HG03571 (cell line): ENCODE measurements around the gene EMC9.
A peak's percentile ranks its signal among the peaks of the same experiment; 100 is the strongest.

Experiments used
- ATAC-seq: cut with Tn5 transposase; IDR thresholded peaks from one replicate; pipeline ENCODE4 v1.9.1; 2021; ENCODE audit not compliant: unreplicated experiment

Gene EMC9

DNA sequence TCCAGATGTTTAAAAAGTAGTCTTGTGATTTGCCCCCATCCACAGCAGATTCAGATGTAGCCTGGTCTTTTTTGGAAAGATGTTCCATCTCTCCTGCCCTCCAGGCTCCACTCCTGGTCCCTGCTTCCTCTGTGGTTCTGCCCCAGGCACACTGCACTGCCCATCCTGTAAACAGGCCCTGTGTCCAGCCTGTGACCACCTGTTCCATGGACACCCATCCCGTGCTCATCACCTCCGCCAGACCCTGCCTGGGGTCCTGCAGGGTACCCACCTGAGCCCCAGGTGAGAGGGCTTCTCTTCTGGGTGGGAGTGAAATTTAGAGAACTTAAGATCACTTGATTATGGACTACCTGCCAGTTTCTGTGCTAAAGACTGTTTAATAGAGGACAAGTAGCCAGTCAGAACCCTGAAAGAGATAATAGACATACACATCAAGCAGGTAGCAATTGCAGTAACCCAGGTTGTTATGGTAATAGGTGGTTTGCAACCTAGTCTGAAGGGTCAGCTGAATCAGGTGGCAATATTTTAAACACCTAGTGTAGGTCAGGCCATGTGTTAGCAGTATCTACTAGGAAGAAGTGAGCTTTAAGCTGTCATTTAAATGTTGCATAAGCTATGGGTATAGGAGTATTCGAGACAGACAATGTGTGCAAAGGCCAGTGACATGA, 8.0 kb upstream of the EMC9 start:
- ATAC-seq: no peak

GRCh38 chr14:24147761-24148428, 6.5 kb upstream of the EMC9 start:
- no peak for ATAC-seq

GRCh38 chr14:24146978-24147760, 5.8 kb upstream of the EMC9 start, which contains the start of gene RNF31:
RNF31 (plus strand) TSS chr14:24147498; CDS start chr14:24147699, 201 bp downstream.
- peak; percentile 80 for ATAC-seq

DNA sequence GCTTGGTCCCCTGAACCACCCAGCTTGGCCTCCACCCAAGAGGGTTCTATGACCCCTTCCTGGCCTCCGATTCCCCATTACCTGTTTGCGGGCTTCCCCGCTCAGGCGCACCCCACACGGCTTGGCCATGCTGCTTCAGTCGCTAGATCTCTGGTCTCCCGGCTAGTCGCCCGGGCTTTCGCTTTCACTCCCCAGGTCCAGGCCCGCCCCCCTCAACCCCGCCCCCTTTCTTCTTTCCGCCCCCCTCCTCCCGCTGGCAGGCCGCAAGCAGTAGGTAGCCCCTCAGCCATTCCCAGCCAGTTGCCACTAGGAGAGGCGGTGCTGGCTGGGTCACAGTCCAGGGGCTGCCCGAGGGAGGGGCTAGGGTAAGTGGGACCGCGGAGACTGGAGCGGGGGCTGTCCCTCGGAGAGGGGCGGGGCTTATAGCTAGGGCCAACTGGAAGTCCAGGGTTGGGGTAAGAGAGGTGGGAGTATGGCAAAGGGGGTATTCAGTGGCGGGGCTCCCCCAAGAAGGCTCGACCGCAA, 5.1 kb upstream of the EMC9 start, which contains the start of gene PSME2:
PSME2 (minus strand) TSS at position 158 of the 525 bp plus-strand sequence; CDS start at position 129, 29 bp downstream.
- ATAC-seq: peak; percentile 47

GRCh38 chr14:24145690-24146452, 4.5 kb upstream of the EMC9 start:
- no peak for ATAC-seq

- ATAC-seq: no peak
Measured at GRCh38 chr14:24145219-24145618, 3.8 kb upstream of the EMC9 start.

- no peak for ATAC-seq
Measured at GRCh38 chr14:24144451-24144850, 3.1 kb upstream of the EMC9 start.

- ATAC-seq: no peak
Measured at GRCh38 chr14:24143511-24143910, 2.1 kb upstream of the EMC9 start.

DNA sequence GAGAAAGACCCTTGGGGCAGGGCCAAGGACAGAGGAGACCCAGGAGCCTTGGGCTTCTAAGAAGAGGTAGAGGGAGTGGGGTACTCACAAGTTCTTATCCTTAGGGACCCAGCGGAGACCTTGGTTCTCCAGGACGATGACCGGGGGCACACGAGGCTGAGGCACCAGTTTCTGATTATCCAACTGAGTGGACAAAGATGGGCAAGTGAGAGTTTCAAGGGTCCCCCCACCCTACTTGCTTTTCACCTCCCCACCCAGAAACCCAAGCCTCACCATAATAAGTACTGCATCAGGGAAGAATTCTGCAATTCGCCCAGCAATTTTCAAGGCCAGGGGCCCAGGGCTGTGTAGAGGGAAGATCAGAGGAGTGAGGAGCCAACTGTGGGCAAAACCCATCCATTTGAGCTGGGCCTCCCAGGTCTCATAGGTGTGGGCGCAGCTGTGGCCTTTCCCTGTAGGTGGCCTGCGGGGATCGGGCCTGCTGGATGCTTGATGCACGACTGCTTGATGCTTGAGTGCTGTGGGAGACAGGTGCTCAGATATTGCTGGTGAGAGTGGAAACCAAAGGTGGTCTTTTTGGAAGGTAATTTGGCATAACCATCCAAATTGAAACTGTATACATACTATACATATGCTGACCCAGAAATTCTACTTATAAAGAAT, 2.0 kb downstream of the EMC9 start:
- no peak for ATAC-seq

- ATAC-seq: no peak
Measured at GRCh38 chr14:24138396-24139271, 2.8 kb downstream of the EMC9 start.

DNA sequence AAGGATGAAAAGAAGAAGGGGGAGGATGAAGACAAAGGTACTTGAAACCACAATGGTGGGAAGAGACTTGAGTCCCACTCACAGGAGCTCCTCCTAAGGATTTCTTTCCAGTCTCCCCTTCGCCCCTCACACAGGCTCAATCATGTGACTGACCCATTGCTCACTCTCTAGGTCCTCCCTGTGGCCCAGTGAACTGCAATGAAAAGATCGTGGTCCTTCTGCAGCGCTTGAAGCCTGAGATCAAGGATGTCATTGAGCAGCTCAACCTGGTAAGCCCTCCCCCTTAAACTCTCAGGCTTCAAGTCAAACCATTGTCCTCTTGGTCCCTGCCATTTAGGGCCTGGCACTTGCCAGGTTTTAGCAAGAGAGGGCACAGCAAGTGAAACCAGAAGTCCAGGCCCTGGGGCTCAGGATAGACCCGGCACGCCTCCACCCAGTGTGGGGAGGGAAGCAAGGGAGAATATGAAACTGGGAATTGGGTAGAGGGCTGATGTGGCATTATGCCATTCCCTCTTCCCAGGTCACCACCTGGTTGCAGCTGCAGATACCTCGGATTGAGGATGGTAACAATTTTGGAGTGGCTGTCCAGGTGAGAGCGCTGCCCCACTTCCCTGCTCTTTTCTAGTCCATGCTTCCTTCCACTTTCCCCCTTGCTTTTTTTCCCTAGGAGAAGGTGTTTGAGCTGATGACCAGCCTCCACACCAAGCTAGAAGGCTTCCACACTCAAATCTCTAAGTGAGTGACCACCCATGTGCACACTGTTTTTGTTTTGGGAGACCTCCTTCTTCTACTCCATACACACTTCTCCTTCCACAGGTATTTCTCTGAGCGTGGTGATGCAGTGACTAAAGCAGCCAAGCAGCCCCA, 3.6 kb downstream of the EMC9 start:
- no peak for ATAC-seq

GRCh38 chr14:24136684-24137528, 4.5 kb downstream of the EMC9 start:
- ATAC-seq: no peak

DNA sequence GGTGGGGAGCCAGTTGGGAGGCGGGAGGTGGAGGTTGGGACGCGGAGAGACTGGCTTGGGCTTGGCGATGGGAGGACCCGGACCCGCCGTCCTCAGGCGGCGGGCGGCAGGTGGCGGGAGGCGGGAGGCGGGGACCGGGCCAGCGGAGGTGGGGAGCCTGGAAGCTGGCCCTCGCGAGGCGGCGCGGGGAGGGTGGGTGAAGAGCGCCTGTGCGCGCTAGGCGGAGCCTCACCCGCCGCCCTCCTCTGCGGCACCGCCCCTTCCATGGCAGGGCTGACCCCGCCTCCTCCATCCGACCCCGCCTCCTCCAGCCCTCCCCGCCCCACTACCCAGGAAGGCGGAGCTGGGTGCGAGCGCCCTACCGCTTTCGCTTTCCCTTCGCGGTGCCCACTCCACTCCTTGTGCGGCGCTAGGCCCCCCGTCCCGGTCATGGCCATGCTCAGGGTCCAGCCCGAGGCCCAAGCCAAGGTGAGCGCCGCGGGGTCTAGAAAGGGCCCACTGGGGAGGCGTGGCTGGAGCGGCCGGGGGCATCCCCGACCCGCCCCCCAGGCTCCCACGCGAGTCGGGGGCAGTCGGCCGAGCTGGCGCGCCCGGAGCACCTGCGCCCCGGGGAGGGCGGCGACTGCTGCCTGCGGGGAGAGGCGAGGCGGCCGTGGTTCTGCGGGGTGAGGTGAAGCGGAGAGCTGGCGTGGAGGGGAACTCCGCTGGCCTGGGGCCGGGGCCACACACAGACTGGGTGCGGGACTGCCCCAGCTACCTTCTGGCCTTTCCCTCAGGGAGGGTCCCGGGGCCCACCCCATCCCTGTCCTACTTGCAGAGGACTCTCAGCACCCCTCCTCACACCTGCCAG, 5.3 kb downstream of the EMC9 start, which contains the start of gene PSME1:
PSME1 (plus strand) TSS at position 361 of the 850 bp plus-strand sequence; CDS start at position 430, 69 bp downstream.
- peak; percentile 83 for ATAC-seq

DNA sequence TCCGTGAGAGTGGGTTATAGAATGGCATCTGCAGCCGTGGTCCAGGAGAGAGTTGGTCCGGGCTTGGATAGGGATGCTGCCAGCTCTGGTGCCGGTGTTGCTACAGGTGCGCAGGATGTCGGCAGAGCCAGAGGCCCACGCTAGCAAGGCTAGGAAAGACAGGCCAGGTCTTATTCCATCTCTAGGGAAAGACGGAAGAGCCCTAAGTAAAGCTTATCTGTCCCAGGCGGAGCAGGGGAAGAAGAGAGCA, 5.9 kb downstream of the EMC9 start:
- no peak for ATAC-seq

GRCh38 chr14:24133735-24134134, 7.7 kb downstream of the EMC9 start:
- no peak for ATAC-seq

GRCh38 chr14:24132976-24133375, 8.4 kb downstream of the EMC9 start:
- no peak for ATAC-seq
